ENCODE results near the gene SPACA4. TPM values are rescaled to one million over a fixed set of nuclear protein-coding genes. Genes with fewer than 3 reads are reported as not detected.

SPACA4 gene
- total RNA-seq (not detected), polyA plus RNA-seq (under 1 TPM in 1 of 3 donors, not detected in 2; 0.34 TPM)

DNA sequence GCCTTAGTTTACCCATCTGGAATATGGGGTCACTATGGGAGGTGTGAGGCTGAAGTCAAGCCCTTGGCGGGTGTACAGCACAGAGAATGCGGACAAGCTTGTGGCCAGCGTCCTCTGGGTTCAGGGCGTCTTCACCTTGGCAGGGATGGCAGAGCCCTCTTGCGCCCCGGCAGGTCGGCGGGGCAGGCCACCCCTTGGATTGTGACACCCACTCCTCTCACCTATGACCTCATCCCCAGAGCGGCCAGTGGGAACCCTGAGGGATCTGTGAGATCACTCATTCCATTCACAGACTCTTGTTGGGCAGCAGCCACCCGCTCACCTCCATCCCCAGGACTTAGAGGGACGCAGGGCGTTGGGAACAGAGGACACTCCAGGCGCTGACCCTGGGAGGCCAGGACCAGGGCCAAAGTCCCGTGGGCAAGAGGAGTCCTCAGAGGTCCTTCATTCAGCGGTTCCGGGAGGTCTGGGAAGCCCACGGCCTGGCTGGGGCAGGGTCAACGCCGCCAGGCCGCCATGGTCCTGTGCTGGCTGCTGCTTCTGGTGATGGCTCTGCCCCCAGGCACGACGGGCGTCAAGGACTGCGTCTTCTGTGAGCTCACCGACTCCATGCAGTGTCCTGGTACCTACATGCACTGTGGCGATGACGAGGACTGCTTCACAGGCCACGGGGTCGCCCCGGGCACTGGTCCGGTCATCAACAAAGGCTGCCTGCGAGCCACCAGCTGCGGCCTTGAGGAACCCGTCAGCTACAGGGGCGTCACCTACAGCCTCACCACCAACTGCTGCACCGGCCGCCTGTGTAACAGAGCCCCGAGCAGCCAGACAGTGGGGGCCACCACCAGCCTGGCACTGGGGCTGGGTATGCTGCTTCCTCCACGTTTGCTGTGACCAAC, at the start of gene SPACA4:
TSS of gene SPACA4 (plus strand) at position 280 of the 896 bp plus-strand sequence. CDS start at position 517, 237 bp downstream.
- Histone ChIP-seq H3K27me3 (no peaks in the 10 kb centered on the region), H3K9me3 (no peaks in the 10 kb centered on the region), H3K4me1 (no peaks in the 10 kb centered on the region), H3K4me3 (no peak within 1 kb of the TSS), H3K27ac (no peak within 1 kb of the TSS), H3K36me3 (no peaks in the 10 kb centered on the region)
- WGBS, 2 donors: 92 to 93% methylated on average over 39 of the region's 39 CpGs
- intact Hi-C loops (cut with DNase I): no loop called here
- TF ChIP-seq EP300 (IDR thresholded peaks at IDR 0.05): no peak
- no peak for TF ChIP-seq POLR2A (IDR thresholded peaks at IDR 0.05)
- TF ChIP-seq POLR2AphosphoS5 (IDR thresholded peaks at IDR 0.05): no peak
- TF ChIP-seq, protein P1, sequence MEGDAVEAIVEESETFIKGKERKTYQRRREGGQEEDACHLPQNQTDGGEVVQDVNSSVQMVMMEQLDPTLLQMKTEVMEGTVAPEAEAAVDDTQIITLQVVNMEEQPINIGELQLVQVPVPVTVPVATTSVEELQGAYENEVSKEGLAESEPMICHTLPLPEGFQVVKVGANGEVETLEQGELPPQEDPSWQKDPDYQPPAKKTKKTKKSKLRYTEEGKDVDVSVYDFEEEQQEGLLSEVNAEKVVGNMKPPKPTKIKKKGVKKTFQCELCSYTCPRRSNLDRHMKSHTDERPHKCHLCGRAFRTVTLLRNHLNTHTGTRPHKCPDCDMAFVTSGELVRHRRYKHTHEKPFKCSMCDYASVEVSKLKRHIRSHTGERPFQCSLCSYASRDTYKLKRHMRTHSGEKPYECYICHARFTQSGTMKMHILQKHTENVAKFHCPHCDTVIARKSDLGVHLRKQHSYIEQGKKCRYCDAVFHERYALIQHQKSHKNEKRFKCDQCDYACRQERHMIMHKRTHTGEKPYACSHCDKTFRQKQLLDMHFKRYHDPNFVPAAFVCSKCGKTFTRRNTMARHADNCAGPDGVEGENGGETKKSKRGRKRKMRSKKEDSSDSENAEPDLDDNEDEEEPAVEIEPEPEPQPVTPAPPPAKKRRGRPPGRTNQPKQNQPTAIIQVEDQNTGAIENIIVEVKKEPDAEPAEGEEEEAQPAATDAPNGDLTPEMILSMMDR (IDR thresholded peaks at IDR 0.05): no peak
- no peak for DNase-seq

- Histone ChIP-seq H3K27me3 (peaks cover 0 to 13% (median 0%) of the 10 kb centered on the region in 3 donors), H3K36me3 (no peaks in the 10 kb centered on the region), H3K4me1 (peaks cover 0 to 5% (median 0%) of the 10 kb centered on the region in 4 donors), H3K4me3 (no peak overlapping the region), H3K9me3 (no peaks in the 10 kb centered on the region), H3K27ac (no peak overlapping the region)
- TF ChIP-seq, protein P1 (IDR thresholded peaks at IDR 0.05): no peak
- TF ChIP-seq POLR2A (IDR thresholded peaks at IDR 0.05): no peak
- TF ChIP-seq EP300 (IDR thresholded peaks at IDR 0.05): no peak
- no peak for TF ChIP-seq POLR2AphosphoS5 (IDR thresholded peaks at IDR 0.05)
- no peak for DNase-seq
- intact Hi-C loops (cut with DNase I): no loop called here
- 84 to 92% methylated on average over 5 of the region's 5 CpGs for WGBS, 2 donors
These were observed 49.7 kb upstream of the SPACA4 start for GRCh38 chr19:48556825-48557224.

GRCh38 chr19:48558018-48558684, 48.4 kb upstream of the SPACA4 start:
- Histone ChIP-seq H3K4me1 (peaks cover 0 to 5% (median 0%) of the 10 kb centered on the region in 4 donors), H3K27me3 (peaks cover 0 to 13% (median 0%) of the 10 kb centered on the region in 3 donors), H3K27ac (no peak overlapping the region), H3K4me3 (peak overlapping the region in 1 of 4 donors; percentile 15), H3K9me3 (no peaks in the 10 kb centered on the region), H3K36me3 (no peaks in the 10 kb centered on the region)
- TF ChIP-seq POLR2A (IDR thresholded peaks at IDR 0.05) (no peak), POLR2AphosphoS5 (IDR thresholded peaks at IDR 0.05) (no peak), EP300 (IDR thresholded peaks at IDR 0.05) (no peak)
- TF ChIP-seq, protein P1 (IDR thresholded peaks at IDR 0.05): no peak
- 3 to 12% methylated on average over 27 of the region's 27 CpGs for WGBS, 2 donors
- intact Hi-C loops (cut with DNase I): no loop called here
- DNase-seq: no peak

DNA sequence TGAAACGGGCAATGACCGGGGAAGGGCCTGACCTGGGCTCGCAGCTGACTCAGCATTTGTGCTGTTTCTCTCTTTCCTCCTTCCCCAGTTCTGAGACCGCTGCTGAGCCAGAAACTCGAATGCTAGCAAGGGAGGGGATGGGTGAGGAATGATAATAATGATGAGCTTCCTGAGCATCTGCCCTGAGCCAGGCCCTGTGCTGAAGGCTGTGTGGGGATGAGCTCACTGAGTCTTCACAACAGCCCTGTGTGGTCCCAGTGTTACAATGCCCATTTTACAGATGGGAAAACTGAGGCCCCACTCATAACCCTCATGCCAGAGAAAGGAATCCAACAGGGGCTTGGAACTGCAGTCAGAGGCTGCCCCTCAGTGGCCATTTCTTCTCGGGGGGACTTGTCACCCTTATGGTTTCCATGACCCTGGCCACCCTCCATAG, 46.4 kb upstream of the SPACA4 start:
- intact Hi-C loops (cut with DNase I): no loop called here
- Histone ChIP-seq H3K27ac (no peak overlapping the region), H3K4me1 (peaks cover 0 to 5% (median 0%) of the 10 kb centered on the region in 4 donors), H3K9me3 (no peaks in the 10 kb centered on the region), H3K36me3 (no peaks in the 10 kb centered on the region), H3K4me3 (no peak overlapping the region), H3K27me3 (peaks cover 0 to 13% (median 0%) of the 10 kb centered on the region in 3 donors)
- TF ChIP-seq POLR2AphosphoS5 (IDR thresholded peaks at IDR 0.05) (no peak), EP300 (IDR thresholded peaks at IDR 0.05) (no peak), POLR2A (IDR thresholded peaks at IDR 0.05) (no peak)
- TF ChIP-seq, protein P1 (IDR thresholded peaks at IDR 0.05): no peak
- WGBS, 2 donors: 84 to 86% methylated on average over 6 of the region's 6 CpGs
- no peak for DNase-seq
